Neuronal stem cell (in vitro differentiated cells): Measurements from ENCODE around the gene AKR1C3. TPM values are rescaled to one million over a fixed set of nuclear protein-coding genes. Genes with fewer than 3 reads are reported as not detected.
"Not testable (repeated sequence)": the region's sequence is repeated elsewhere in the genome, so short reads cannot be mapped to it uniquely, and the experiment has no call there.

Experiments used
- DNase-seq: peaks from one replicate; pipeline ENCODE4 v3.0.0-alpha.2; 2013; ENCODE audit warnings: low spot score
- H2AFZ ChIP-seq: one replicate; pipeline ENCODE4 v1.6.1; 2013; ENCODE audit warnings: mild to moderate bottlenecking, low read length, inconsistent platforms
- H2AK5ac ChIP-seq: 2 replicates; pipeline ENCODE4 v1.6.1; 2013; ENCODE audit warnings: low read depth, mild to moderate bottlenecking, inconsistent platforms, low read length, moderate library complexity, mixed read lengths
- H2BK120ac ChIP-seq: 2 replicates; pipeline ENCODE4 v1.6.1; 2013; ENCODE audit warnings: low read depth, mild to moderate bottlenecking, inconsistent platforms, low read length, moderate library complexity, mixed read lengths
- H2BK12ac ChIP-seq: one replicate; pipeline ENCODE4 v1.6.1; 2013; ENCODE audit warnings: low read length, inconsistent platforms
- H2BK15ac ChIP-seq: 2 replicates; pipeline ENCODE4 v1.6.1; 2013; ENCODE audit warnings: mild to moderate bottlenecking, low read length, inconsistent platforms, mixed read lengths
- H2BK5ac ChIP-seq: one replicate; pipeline ENCODE4 v1.6.1; 2013; ENCODE audit warnings: inconsistent platforms, mild to moderate bottlenecking, low read length, moderate library complexity
- H3K14ac ChIP-seq: one replicate; pipeline ENCODE4 v1.6.1; 2013; ENCODE audit warnings: low read length, inconsistent platforms
- H3K18ac ChIP-seq: 2 replicates; pipeline ENCODE4 v1.6.1; 2013; ENCODE audit warnings: low read length, inconsistent platforms
- H3K23ac ChIP-seq: 2 replicates; pipeline ENCODE4 v1.6.1; 2013; ENCODE audit warnings: low read depth, mild to moderate bottlenecking, mixed read lengths, low read length, inconsistent platforms; ENCODE audit not compliant: poor library complexity
- H3K27ac ChIP-seq: replicated peaks from 3 replicates; pipeline ENCODE4 v1.5.1; 2013; ENCODE audit warnings: low read length, inconsistent platforms
- H3K27me3 ChIP-seq, 3 experiments: 2 replicates each; pipeline ENCODE4 v1.6.1; 2013; ENCODE audit warnings: low read length in 3 of 3, mild to moderate bottlenecking in 2 of 3, inconsistent platforms in 1 of 3, low read depth in 1 of 3, mixed read lengths in 1 of 3, moderate library complexity in 1 of 3; ENCODE audit not compliant: control insufficient read depth in 3 of 3, insufficient read depth in 3 of 3
- H3K36me3 ChIP-seq, 2 donors: replicated peaks in 1 of 2; 2 replicates each; pipeline ENCODE4 v1.6.1; 2013; ENCODE audit warnings: low read length in 2 of 2; ENCODE audit not compliant: control insufficient read depth in 2 of 2, insufficient read depth in 2 of 2
- H3K4ac ChIP-seq: 2 replicates; pipeline ENCODE4 v1.6.1; 2013; ENCODE audit warnings: inconsistent platforms, mild to moderate bottlenecking, low read length, moderate library complexity
- H3K4me1 ChIP-seq, 2 donors: 1 replicate in 1 of 2; 2 replicates in 1 of 2; pipeline ENCODE4 v1.6.1; 2013; ENCODE audit warnings: low read length in 2 of 2, low read depth in 1 of 2; ENCODE audit not compliant: control insufficient read depth in 2 of 2, insufficient read depth in 1 of 2
- H3K4me2 ChIP-seq: one replicate; pipeline ENCODE4 v1.6.1; 2013; ENCODE audit warnings: mild to moderate bottlenecking, low read length, inconsistent platforms; ENCODE audit not compliant: insufficient read depth, poor library complexity, severe bottlenecking
- H3K4me3 ChIP-seq, 2 donors: 2 replicates each; pipeline ENCODE4 v1.5.1; 2013; ENCODE audit warnings: low read length in 2 of 2, mild to moderate bottlenecking in 2 of 2, inconsistent platforms in 1 of 2, moderate library complexity in 1 of 2
- H3K79me1 ChIP-seq: one replicate; pipeline ENCODE4 v1.6.1; 2013; ENCODE audit warnings: low read depth, mild to moderate bottlenecking, inconsistent platforms, low read length, moderate library complexity
- H3K9ac ChIP-seq: one replicate; pipeline ENCODE4 v1.6.1; 2013; ENCODE audit warnings: mild to moderate bottlenecking, low read depth, low read length, inconsistent platforms; ENCODE audit not compliant: poor library complexity
- H3K9me3 ChIP-seq, 2 donors: replicated peaks in 1 of 2; 2 replicates each; pipeline versions ENCODE3 to v1.6.1; 2013; ENCODE audit warnings: low read length in 2 of 2, mild to moderate bottlenecking in 2 of 2, inconsistent platforms in 1 of 2, low read depth in 1 of 2, mixed read lengths in 1 of 2, moderate library complexity in 1 of 2; ENCODE audit not compliant: control insufficient read depth in 2 of 2, insufficient read depth in 1 of 2
- H4K8ac ChIP-seq: one replicate; pipeline ENCODE4 v1.6.1; 2013; ENCODE audit warnings: low read depth, mild to moderate bottlenecking, inconsistent platforms, low read length, moderate library complexity
- H4K91ac ChIP-seq: one replicate; pipeline ENCODE4 v1.6.1; 2013; ENCODE audit warnings: low read length, low read depth, mild to moderate bottlenecking, inconsistent platforms; ENCODE audit not compliant: poor library complexity
- WGBS, 2 donors: extraction: QIAGEN DNeasy Blood & Tissue Kit; methylation state at CpG; one replicate each; pipeline ENCODE4 v1.1.7; 2013; ENCODE audit warnings: missing lambda C conversion rate in 2 of 2, mixed read lengths in 1 of 2; ENCODE audit not compliant: insufficient read length in 2 of 2, insufficient replicate concordance in 1 of 2; ENCODE audit errors: extremely low coverage in 2 of 2; 5-methylcytosine and 5-hydroxymethylcytosine counted together
- polyA plus RNA-seq, 2 experiments: library from polyadenylated mRNA; stranded (reverse); fragments of 200-250 nt; gene quantifications; one replicate each; pipeline ENCODE4 v1.2.3, GENCODE V29; 2013

The AKR1C3 gene
- 1.3 TPM for polyA plus RNA-seq (2013, experiment 1 of 2)
- polyA plus RNA-seq (2013, experiment 2 of 2): 0.90 TPM

GRCh38 chr10:5094265-5095205, at the start of gene AKR1C3:
AKR1C3 (plus strand) TSS chr10:5094414; CDS start chr10:5094445, 31 bp downstream.
- no peak within 1 kb of the TSS for H4K91ac ChIP-seq
- no CpG with 5 or more reads among the region's 9 CpGs for WGBS, 2 donors
- no peak within 1 kb of the TSS for H4K8ac ChIP-seq
- H2BK15ac ChIP-seq: no peak within 1 kb of the TSS
- no peak within 1 kb of the TSS for H3K9ac ChIP-seq
- no peaks in the 10 kb centered on the region for H3K79me1 ChIP-seq
- H3K14ac ChIP-seq: no peak within 1 kb of the TSS
- H3K4me1 ChIP-seq: no peaks in the 10 kb centered on the region
- H2BK5ac ChIP-seq: no peak within 1 kb of the TSS
- DNase-seq: no peak
- no peaks in the 10 kb centered on the region for H3K9me3 ChIP-seq
- H3K23ac ChIP-seq: no peak within 1 kb of the TSS
- H3K36me3 ChIP-seq: no peaks in the 10 kb centered on the region
- H3K4ac ChIP-seq: no peak within 1 kb of the TSS
- no peak within 1 kb of the TSS for H3K4me3 ChIP-seq
- no peak within 1 kb of the TSS for H2BK12ac ChIP-seq
- H3K27ac ChIP-seq: no peak within 1 kb of the TSS
- H3K18ac ChIP-seq: no peak within 1 kb of the TSS
- H3K4me2 ChIP-seq: no peak within 1 kb of the TSS
- no peak within 1 kb of the TSS for H2BK120ac ChIP-seq
- no peaks in the 10 kb centered on the region for H3K27me3 ChIP-seq
- H2AK5ac ChIP-seq: no peak within 1 kb of the TSS
- H2AFZ ChIP-seq: no peak within 1 kb of the TSS

DNA sequence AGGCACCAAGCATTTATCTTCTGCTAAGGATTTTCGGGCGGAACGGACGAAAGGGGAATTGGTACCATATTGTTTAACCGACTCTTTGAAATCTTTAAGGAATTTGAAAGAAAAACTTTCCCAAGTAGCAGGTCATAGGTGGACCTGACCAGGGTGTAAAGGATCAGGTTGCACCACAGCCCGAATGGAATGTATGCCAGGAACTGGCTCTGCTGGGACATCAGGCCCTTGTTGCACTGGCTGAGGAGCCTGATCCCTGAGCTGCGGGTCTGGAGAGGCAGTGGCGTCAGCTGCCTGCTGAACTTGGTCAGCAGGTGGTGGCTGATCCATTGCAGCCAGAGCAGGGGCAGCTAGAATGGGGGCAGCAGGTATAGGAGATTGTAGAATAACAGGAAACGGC, 49.1 kb upstream of the AKR1C3 start:
- no peak overlapping the region for H4K8ac ChIP-seq
- H3K4me2 ChIP-seq: no peak overlapping the region
- H2AFZ ChIP-seq: no peak overlapping the region
- no peaks in the 10 kb centered on the region for H3K4me1 ChIP-seq
- H3K79me1 ChIP-seq: no peaks in the 10 kb centered on the region
- H4K91ac ChIP-seq: no peak overlapping the region
- H3K18ac ChIP-seq: no peak overlapping the region
- H3K4ac ChIP-seq: no peak overlapping the region
- no peak overlapping the region for H3K27ac ChIP-seq
- H3K9me3 ChIP-seq: peaks cover 0 to 4% of the 10 kb centered on the region in 2 donors
- H2BK12ac ChIP-seq: no peak overlapping the region
- H2BK120ac ChIP-seq: no peak overlapping the region
- no peak overlapping the region for H3K9ac ChIP-seq
- no CpG with 5 or more reads among the region's 9 CpGs for WGBS, 2 donors
- DNase-seq: no peak
- H2AK5ac ChIP-seq: no peak overlapping the region
- H3K23ac ChIP-seq: no peak overlapping the region
- H3K36me3 ChIP-seq: no peaks in the 10 kb centered on the region
- H2BK5ac ChIP-seq: no peak overlapping the region
- no peak overlapping the region for H2BK15ac ChIP-seq
- H3K4me3 ChIP-seq: no peak overlapping the region
- peak overlapping the region; percentile 25 for H3K14ac ChIP-seq
- H3K27me3 ChIP-seq: no peaks in the 10 kb centered on the region

DNA sequence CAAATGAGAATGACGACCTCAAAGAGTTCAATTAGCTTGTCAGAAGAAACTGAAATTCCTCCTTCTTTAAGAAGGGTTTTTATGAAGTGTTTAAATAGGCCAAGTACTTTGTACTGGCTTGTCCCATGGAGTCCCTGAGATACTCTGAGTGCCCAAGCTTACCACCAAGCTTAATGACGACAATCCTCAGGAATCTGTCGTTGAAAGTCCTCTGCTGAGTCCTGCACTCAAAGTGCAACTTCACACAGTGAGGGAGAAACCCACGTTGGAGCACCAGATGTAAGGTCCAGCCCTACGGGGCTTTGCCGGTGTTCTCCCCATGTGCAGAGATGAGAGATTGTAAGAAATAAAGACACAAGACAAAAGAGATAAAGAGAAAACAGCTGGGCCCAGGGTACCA, 47.8 kb upstream of the AKR1C3 start:
- H3K23ac ChIP-seq: no peak overlapping the region
- no peak overlapping the region for H4K91ac ChIP-seq
- H3K18ac ChIP-seq: no peak overlapping the region
- H2AFZ ChIP-seq: no peak overlapping the region
- no peaks in the 10 kb centered on the region for H3K27me3 ChIP-seq
- H3K4me1 ChIP-seq: no peaks in the 10 kb centered on the region
- no peak overlapping the region for H3K9ac ChIP-seq
- no peak overlapping the region for H3K4ac ChIP-seq
- no peak overlapping the region for H3K14ac ChIP-seq
- H3K4me3 ChIP-seq: no peak overlapping the region
- no peak overlapping the region for H2AK5ac ChIP-seq
- H2BK120ac ChIP-seq: no peak overlapping the region
- DNase-seq: no peak
- no peak overlapping the region for H2BK12ac ChIP-seq
- no peak overlapping the region for H3K4me2 ChIP-seq
- no peak overlapping the region for H3K27ac ChIP-seq
- WGBS, 2 donors: no CpG with 5 or more reads among the region's 6 CpGs
- H3K9me3 ChIP-seq: peaks cover 0 to 2% of the 10 kb centered on the region in 2 donors
- no peaks in the 10 kb centered on the region for H3K36me3 ChIP-seq
- H4K8ac ChIP-seq: no peak overlapping the region
- H2BK5ac ChIP-seq: no peak overlapping the region
- no peak overlapping the region for H2BK15ac ChIP-seq
- H3K79me1 ChIP-seq: no peaks in the 10 kb centered on the region

GRCh38 chr10:5047055-5047454, 47.2 kb upstream of the AKR1C3 start:
- not testable (repeated sequence) for H3K36me3 ChIP-seq, H3K9ac ChIP-seq, H2AFZ ChIP-seq, H2BK5ac ChIP-seq, H3K14ac ChIP-seq, H2BK12ac ChIP-seq, H4K8ac ChIP-seq, H3K4me1 ChIP-seq, H3K27ac ChIP-seq, H2BK120ac ChIP-seq, H3K18ac ChIP-seq, DNase-seq, H4K91ac ChIP-seq, H3K79me1 ChIP-seq, H2BK15ac ChIP-seq, H3K27me3 ChIP-seq, H3K23ac ChIP-seq, H3K4ac ChIP-seq, H3K4me2 ChIP-seq, H3K9me3 ChIP-seq, H2AK5ac ChIP-seq, H3K4me3 ChIP-seq
- WGBS, 2 donors: no CpG with 5 or more reads among the region's 5 CpGs
